Lower leg skin (tissue), 3 donors: Measurements from ENCODE around the gene RBM48.

ENCODE experiments used
- POLR2A ChIP-seq, 2 donors: fragments of 450-650 bp; IDR thresholded peaks; one replicate each; pipeline ENCODE4 v1.6.1; 2016 to 2017; ENCODE audit warnings: antibody characterized with exemption in 2 of 2, mild to moderate bottlenecking in 1 of 2, moderate library complexity in 1 of 2
- TF ChIP-seq, protein P1 (sequence below), 3 donors: fragments of 450-650 bp; IDR thresholded peaks; one replicate each; pipeline ENCODE4 v1.5.1; 2016; ENCODE audit warnings: antibody characterized with exemption in 3 of 3, mild to moderate bottlenecking in 3 of 3, moderate library complexity in 2 of 3

DNA sequence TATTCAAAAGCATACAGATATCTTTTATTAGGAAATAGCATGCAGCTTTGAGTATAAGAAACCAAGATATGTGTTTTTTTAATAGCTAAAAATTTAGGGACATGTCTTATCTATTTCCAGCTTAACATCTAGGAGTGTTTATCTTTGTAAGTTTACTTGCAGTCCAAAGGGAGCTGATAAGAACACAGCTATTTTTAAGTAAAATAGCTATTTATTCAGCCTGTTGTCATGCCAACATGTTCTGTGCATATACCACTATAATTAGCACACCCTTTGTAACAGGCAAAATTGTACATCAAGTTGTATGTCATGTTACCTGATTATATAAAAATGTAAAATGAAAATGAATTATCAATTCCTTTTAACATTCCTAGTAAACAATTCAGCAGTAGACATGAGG, 32.0 kb downstream of the RBM48 start:
- TF ChIP-seq, protein P1, sequence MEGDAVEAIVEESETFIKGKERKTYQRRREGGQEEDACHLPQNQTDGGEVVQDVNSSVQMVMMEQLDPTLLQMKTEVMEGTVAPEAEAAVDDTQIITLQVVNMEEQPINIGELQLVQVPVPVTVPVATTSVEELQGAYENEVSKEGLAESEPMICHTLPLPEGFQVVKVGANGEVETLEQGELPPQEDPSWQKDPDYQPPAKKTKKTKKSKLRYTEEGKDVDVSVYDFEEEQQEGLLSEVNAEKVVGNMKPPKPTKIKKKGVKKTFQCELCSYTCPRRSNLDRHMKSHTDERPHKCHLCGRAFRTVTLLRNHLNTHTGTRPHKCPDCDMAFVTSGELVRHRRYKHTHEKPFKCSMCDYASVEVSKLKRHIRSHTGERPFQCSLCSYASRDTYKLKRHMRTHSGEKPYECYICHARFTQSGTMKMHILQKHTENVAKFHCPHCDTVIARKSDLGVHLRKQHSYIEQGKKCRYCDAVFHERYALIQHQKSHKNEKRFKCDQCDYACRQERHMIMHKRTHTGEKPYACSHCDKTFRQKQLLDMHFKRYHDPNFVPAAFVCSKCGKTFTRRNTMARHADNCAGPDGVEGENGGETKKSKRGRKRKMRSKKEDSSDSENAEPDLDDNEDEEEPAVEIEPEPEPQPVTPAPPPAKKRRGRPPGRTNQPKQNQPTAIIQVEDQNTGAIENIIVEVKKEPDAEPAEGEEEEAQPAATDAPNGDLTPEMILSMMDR (IDR thresholded peaks at IDR 0.05) = no peak
- TF ChIP-seq POLR2A (IDR thresholded peaks at IDR 0.05) = no peak
